Spleen (tissue), 11 donors: ENCODE measurements around the gene ETV6. TPM values are rescaled to one million over a fixed set of nuclear protein-coding genes. Genes with fewer than 3 reads are reported as not detected.
"Not testable (repeated sequence)": the region's sequence is repeated elsewhere in the genome, so short reads cannot be mapped to it uniquely, and the experiment has no call there.

Source experiments
- DNase-seq: peaks from one replicate; pipeline ENCODE4 v3.0.0-alpha.2; 2020
- H3K27ac ChIP-seq, 8 donors: fragments of 200-600 bp; sonication (generic) in 7 of 8; 1 replicate in 4 of 8; 2 replicates in 4 of 8; pipeline versions ENCODE4 v1.5.0 to v1.8.0; 2016 to 2021; ENCODE audit warnings: inconsistent platforms in 4 of 8, mild to moderate bottlenecking in 4 of 8, moderate library complexity in 1 of 8
- H3K27me3 ChIP-seq, 7 donors: fragments of 200-600 bp; sonication (generic) in 6 of 7; replicated peaks in 1 of 7; 1 replicate in 4 of 7; 2 replicates in 3 of 7; pipeline versions ENCODE4 v1.5.0 to v1.8.0; 2016 to 2021; ENCODE audit warnings: inconsistent platforms in 3 of 7, mild to moderate bottlenecking in 1 of 7
- H3K36me3 ChIP-seq, 6 donors: fragments of 200-600 bp; sonication (generic) in 5 of 6; 1 replicate in 4 of 6; 2 replicates in 2 of 6; pipeline versions ENCODE4 v1.5.0 to v1.8.0; 2016 to 2021; ENCODE audit warnings: inconsistent platforms in 2 of 6
- H3K4me1 ChIP-seq, 6 donors: fragments of 200-600 bp; sonication (generic) in 5 of 6; 1 replicate in 3 of 6; 2 replicates in 3 of 6; pipeline versions ENCODE4 v1.5.0 to v1.8.0; 2016 to 2021; ENCODE audit warnings: inconsistent platforms in 3 of 6
- H3K4me3 ChIP-seq, 8 donors: fragments of 200-600 bp; sonication (generic) in 7 of 8; 1 replicate in 4 of 8; 2 replicates in 4 of 8; pipeline versions ENCODE4 v1.5.0 to v1.8.0; 2016 to 2021; ENCODE audit warnings: inconsistent platforms in 4 of 8, mild to moderate bottlenecking in 4 of 8, moderate library complexity in 2 of 8
- H3K9me3 ChIP-seq, 8 donors: fragments of 200-600 bp; sonication (generic) in 7 of 8; 1 replicate in 4 of 8; 2 replicates in 4 of 8; pipeline versions ENCODE4 v1.5.0 to v1.8.0; 2016 to 2021; ENCODE audit warnings: inconsistent platforms in 4 of 8
- POLR2A ChIP-seq, 3 donors: fragments of 450-650 bp; IDR thresholded peaks; one replicate each; pipeline ENCODE4 v1.5.1; 2017; ENCODE audit warnings: antibody characterized with exemption in 3 of 3, mild to moderate bottlenecking in 1 of 3
- POLR2AphosphoS5 ChIP-seq, 3 donors: sonication (generic); formaldehyde crosslinking; IDR thresholded peaks; one replicate each; pipeline ENCODE4 v1.5.1; 2017; ENCODE audit warnings: antibody characterized with exemption in 3 of 3
- WGBS, 5 donors: extraction: QIAGEN DNeasy Blood & Tissue Kit in 3 of 5; methylation state at CpG; one replicate each; pipeline versions ENCODE4 v1.1.5 to v1.1.7; 2013 to 2018; 5-methylcytosine and 5-hydroxymethylcytosine counted together
- intact Hi-C: fragments of 100-400 bp; cut with DNase I; formaldehyde crosslinking; loops from one replicate; pipeline ENCODE4 v1.15.0; 2023; ENCODE audit warnings: low total_unique reads
- polyA plus RNA-seq, 3 donors: library from polyadenylated mRNA; stranded (reverse); fragments of 200-250 nt; gene quantifications; one replicate each; pipeline ENCODE4 v1.2.1, GENCODE V29; 2013
- total RNA-seq, 7 donors: library from RNA; depleted of rRNA in 3 of 7; stranded (reverse); fragments of >200 nt in 3 of 7; fragmentation: NEBNext Ultra II Directional in 4 of 7; extraction: Animal tissue kit (Norgen Biotek cat#: 25700) in 4 of 7; gene quantifications; one replicate each; pipeline versions ENCODE4 v1.1.0 to v1.2.1, GENCODE V29; 2016 to 2021
- TF ChIP-seq, protein P1 (sequence below), 11 experiments: fragments of 200-600 bp in 7 of 11; fragments of 450-650 bp in 4 of 11; sonication (generic) in 4 of 11; IDR thresholded peaks in 8 of 11; conservative IDR thresholded peaks in 3 of 11; 1 replicate in 7 of 11; 2 replicates in 4 of 11; pipeline versions ENCODE4 v1.4.0 to v1.8.0; 2016 to 2021; ENCODE audit warnings: antibody characterized with exemption in 11 of 11, inconsistent platforms in 4 of 11, mild to moderate bottlenecking in 1 of 11
- donor health status: healthy with polysubstance abuse.
- donor health status: DM: no; HTN: no; CAD: no; lungs with moderate emphysema.
- donor health status: DM: no; HTN: no; CAD: no.
- donor health status: Bipolar disorder and iron deficiency.
- donor health status: healthy.
- donor health status: DM: no; HTN: no; CAD: no.
- donor health status: DM: yes; HTN: yes; CAD: no.

The ETV6 gene
- total and polyA plus RNA-seq, 10 donors = 7.2 to 116 (median 57.8) TPM

DNA sequence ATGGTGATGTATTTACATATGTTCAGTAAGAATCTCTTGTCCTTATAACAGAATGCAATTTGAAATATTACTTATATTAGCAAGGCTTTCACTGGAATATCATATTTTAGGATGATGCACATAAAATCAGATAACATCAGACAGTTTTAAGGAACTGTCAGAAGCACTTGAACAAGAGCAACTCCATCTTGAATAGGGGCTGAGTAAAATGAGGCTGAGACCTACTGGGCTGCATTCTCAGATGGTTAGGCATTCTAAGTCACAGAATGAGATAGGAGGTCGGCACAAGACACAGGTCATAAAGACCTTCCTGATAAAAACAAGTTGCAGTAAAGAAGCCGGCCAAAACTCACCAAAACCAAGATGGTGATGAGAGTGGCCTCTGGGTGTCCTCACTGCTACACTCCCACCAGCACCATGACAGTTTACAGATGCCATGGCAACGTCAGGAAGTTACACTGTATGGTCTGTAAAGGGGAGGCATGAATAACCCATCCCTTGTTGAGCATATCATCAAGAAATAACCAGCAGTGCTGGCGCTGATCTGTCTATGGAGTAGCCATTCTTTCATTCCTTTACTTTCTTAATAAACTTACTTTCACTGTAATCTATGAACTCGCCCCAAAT lies 27.6 kb upstream of the ETV6 start:
- WGBS, 5 donors = 64 to 79% (median 73%) methylated on average over 5 of the region's 5 CpGs
- intact Hi-C loops = no loop called here
- no peak for DNase-seq

DNA sequence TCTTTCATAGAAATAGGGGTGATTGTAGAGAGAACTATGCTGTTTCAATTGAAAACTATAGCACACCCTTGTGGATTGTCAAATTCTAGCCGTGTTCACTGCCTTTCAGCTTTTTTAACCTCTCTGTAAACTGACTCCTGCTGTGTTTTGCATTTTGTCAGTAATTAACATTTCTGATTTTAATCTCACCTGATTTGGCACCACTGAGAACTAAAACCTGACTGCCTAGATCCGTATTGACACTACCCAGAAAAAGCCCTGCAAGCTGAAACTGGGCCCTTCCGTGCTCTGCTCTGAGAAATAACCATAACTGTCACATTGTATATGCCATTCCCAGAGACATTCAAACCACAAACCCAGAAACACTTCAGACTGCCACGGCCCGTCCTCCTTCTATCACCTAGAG lies 26.6 kb upstream of the ETV6 start:
- Histone ChIP-seq H3K27ac (no peak overlapping the region), H3K36me3 (no peaks in the 10 kb centered on the region), H3K27me3 (no peaks in the 10 kb centered on the region), H3K9me3 (no peaks in the 10 kb centered on the region), H3K4me1 (peaks cover 0 to 20% (median 4%) of the 10 kb centered on the region in 6 donors), H3K4me3 (no peak overlapping the region)
- DNase-seq = no peak
- intact Hi-C loops = no loop called here
- 42 to 72% (median 48%) methylated on average over 5 of the region's 5 CpGs for WGBS, 5 donors
- TF ChIP-seq POLR2A (IDR thresholded peaks at IDR 0.05) (no peak), POLR2AphosphoS5 (IDR thresholded peaks at IDR 0.05) (no peak)
- TF ChIP-seq, protein P1, sequence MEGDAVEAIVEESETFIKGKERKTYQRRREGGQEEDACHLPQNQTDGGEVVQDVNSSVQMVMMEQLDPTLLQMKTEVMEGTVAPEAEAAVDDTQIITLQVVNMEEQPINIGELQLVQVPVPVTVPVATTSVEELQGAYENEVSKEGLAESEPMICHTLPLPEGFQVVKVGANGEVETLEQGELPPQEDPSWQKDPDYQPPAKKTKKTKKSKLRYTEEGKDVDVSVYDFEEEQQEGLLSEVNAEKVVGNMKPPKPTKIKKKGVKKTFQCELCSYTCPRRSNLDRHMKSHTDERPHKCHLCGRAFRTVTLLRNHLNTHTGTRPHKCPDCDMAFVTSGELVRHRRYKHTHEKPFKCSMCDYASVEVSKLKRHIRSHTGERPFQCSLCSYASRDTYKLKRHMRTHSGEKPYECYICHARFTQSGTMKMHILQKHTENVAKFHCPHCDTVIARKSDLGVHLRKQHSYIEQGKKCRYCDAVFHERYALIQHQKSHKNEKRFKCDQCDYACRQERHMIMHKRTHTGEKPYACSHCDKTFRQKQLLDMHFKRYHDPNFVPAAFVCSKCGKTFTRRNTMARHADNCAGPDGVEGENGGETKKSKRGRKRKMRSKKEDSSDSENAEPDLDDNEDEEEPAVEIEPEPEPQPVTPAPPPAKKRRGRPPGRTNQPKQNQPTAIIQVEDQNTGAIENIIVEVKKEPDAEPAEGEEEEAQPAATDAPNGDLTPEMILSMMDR (IDR thresholded peaks at IDR 0.05 in 8 of 11, conservative IDR thresholded peaks at IDR 0.05 in 3 of 11) = no peak

More for the DNA sequence above, 27.6 kb upstream of the ETV6 start:
- no peaks in the 10 kb centered on the region for H3K36me3 ChIP-seq
- H3K27ac ChIP-seq = no peak overlapping the region
- no peak overlapping the region for H3K4me3 ChIP-seq
- H3K4me1 ChIP-seq = peaks cover 0 to 20% (median 4%) of the 10 kb centered on the region in 6 donors
- TF ChIP-seq, protein P1 (IDR thresholded peaks at IDR 0.05 in 8 of 11, conservative IDR thresholded peaks at IDR 0.05 in 3 of 11) = peak in 5 of 11 experiments; percentile 8 to 31 (median 22)
- no peak for TF ChIP-seq POLR2AphosphoS5 (IDR thresholded peaks at IDR 0.05)
- no peaks in the 10 kb centered on the region for H3K9me3 ChIP-seq
- no peaks in the 10 kb centered on the region for H3K27me3 ChIP-seq

DNA sequence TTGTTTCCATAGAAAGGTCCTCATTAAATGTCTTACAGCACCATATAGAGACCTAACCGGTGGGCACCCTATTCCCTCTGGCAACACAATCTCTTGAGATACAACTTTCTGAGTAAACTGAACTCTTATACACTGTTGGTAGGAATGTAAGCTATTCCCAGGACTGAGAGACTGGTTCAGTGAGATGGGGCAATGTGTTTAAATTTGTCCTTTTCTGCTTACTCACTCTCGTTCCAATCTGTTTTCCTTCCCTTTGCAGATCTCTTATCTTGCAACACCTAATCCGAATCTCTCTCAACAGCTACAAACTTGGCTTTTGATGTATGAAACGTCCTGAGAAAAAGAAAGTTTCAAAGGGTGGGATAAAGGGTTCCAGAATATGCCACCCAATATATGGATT lies 26.1 kb upstream of the ETV6 start:
- H3K4me3 ChIP-seq = no peak overlapping the region
- WGBS, 5 donors = 33 to 60% (median 45%) methylated on average over 4 of the region's 4 CpGs
- H3K27ac ChIP-seq = no peak overlapping the region
- no peaks in the 10 kb centered on the region for H3K27me3 ChIP-seq
- H3K36me3 ChIP-seq = no peaks in the 10 kb centered on the region
- intact Hi-C loops = no loop called here
- TF ChIP-seq POLR2AphosphoS5 (IDR thresholded peaks at IDR 0.05) (no peak), POLR2A (IDR thresholded peaks at IDR 0.05) (no peak)
- TF ChIP-seq, protein P1 (IDR thresholded peaks at IDR 0.05 in 8 of 11, conservative IDR thresholded peaks at IDR 0.05 in 3 of 11) = no peak
- H3K4me1 ChIP-seq = peaks cover 0 to 20% (median 4%) of the 10 kb centered on the region in 6 donors
- no peaks in the 10 kb centered on the region for H3K9me3 ChIP-seq
- DNase-seq = no peak

DNA sequence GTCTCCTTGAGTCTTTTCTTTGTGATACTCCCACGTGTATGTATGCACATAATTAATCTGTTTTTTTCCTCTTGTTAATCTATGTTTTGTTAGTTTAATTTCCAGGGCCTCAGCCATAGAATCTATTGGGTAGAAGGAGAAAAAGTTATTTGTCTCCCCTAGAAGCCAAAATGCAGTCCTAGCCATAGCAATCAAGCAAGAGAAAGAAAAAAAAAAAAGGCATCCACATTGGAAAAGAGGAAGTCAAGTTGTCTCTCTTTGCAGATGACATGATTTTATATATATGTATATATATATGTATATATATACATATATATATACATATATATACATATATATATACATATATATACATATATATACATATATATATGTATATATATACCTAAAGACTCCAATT lies 25.4 kb upstream of the ETV6 start:
- Histone ChIP-seq H3K27ac (no peak overlapping the region), H3K4me1 (peaks cover 0 to 20% (median 4%) of the 10 kb centered on the region in 6 donors), H3K9me3 (no peaks in the 10 kb centered on the region), H3K27me3 (no peaks in the 10 kb centered on the region), H3K4me3 (no peak overlapping the region), H3K36me3 (no peaks in the 10 kb centered on the region)
- WGBS, 5 donors = 60 to 71% (median 64%) methylated on average over 1 of the region's 1 CpG
- intact Hi-C loops = no loop called here
- DNase-seq = no peak
- TF ChIP-seq, protein P1 (IDR thresholded peaks at IDR 0.05 in 8 of 11, conservative IDR thresholded peaks at IDR 0.05 in 3 of 11) = no peak
- TF ChIP-seq POLR2A (IDR thresholded peaks at IDR 0.05) (no peak), POLR2AphosphoS5 (IDR thresholded peaks at IDR 0.05) (no peak)

DNA sequence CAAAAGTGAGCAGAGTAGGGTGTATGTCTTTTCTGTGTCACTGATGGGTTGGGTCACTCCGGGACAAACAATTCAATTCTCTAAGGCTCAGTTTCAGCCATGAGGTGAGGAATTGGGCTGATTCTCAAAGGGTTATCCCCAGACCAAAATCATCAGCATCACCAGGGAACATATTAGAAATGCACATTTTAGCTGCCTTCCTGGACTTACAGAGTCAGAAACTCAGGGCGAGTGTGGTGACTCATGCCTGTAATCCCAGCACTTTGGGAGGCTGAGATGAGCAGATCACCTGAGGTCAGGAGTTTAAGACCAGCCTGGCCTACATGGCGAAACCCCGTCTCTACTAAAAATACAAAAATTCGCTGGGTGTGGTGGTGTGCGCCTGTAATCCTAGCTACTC lies 21.8 kb upstream of the ETV6 start:
- intact Hi-C loops, H3K27ac ChIP-seq, H3K4me3 ChIP-seq, H3K27me3 ChIP-seq, H3K9me3 ChIP-seq, H3K36me3 ChIP-seq, DNase-seq: not testable (repeated sequence)
- 72 to 96% (median 84%) methylated on average over 6 of the region's 6 CpGs for WGBS, 5 donors
- peaks cover 0 to 13% (median 4%) of the 10 kb centered on the region in 6 donors for H3K4me1 ChIP-seq
